Panc1 (cell line): ENCODE results near the gene LDLR. TPM values are rescaled to one million over a fixed set of nuclear protein-coding genes. Genes with fewer than 3 reads are reported as not detected.

Experiments
- ATAC-seq: fragments of 200-7000 bp; cut with Tn5 transposase; 2 replicates; pipeline ENCODE4 v1.9.1; 2020; ENCODE audit warnings: mild to moderate bottlenecking, moderate library complexity
- BruUV-seq: library from RNA; stranded (reverse); fragments of 400-500 nt; replicated peaks from 2 replicates; lab custom pipeline; 2021; lab: Mats Ljungman, UMichigan
- CTCF ChIA-PET: fragments of 300-600 bp; sonication (Branson Sonifier 250); formaldehyde crosslinking; loops from one replicate; lab custom pipeline; 2022; ENCODE audit warnings: antibody characterized with exemption; lab: Charles Lee
- POLR2A ChIA-PET: fragments of 300-600 bp; sonication (Branson Sonifier 250); formaldehyde crosslinking; loops from one replicate; lab custom pipeline; 2022; ENCODE audit warnings: antibody characterized with exemption; lab: Charles Lee
- DNase-seq: peaks from one replicate; pipeline ENCODE4 v3.0.0-alpha.2; 2010; ENCODE audit warnings: low read depth, low spot score
- H3K27ac ChIP-seq: 2 replicates; pipeline ENCODE4 v1.5.1; 2011; ENCODE audit warnings: mild to moderate bottlenecking, low read length, inconsistent platforms
- H3K27me3 ChIP-seq: fragments of 200-500 bp; sonication (Bioruptor generic); 2 replicates; pipeline ENCODE4 v1.6.0; 2014; ENCODE audit warnings: low read length, inconsistent platforms; ENCODE audit not compliant: control insufficient read depth, insufficient read depth
- H3K36me3 ChIP-seq: fragments of 200-500 bp; sonication (Bioruptor generic); 2 replicates; pipeline ENCODE4 v1.5.1; 2014; ENCODE audit warnings: inconsistent platforms, mild to moderate bottlenecking, low read length, moderate library complexity; ENCODE audit not compliant: control insufficient read depth, insufficient read depth
- H3K4me1 ChIP-seq: 2 replicates; pipeline ENCODE4 v1.5.1; 2011; ENCODE audit warnings: inconsistent platforms, mild to moderate bottlenecking, low read length, moderate library complexity; ENCODE audit not compliant: control insufficient read depth, insufficient read depth
- H3K4me3 ChIP-seq, 2 experiments: 2 replicates each; pipeline ENCODE4 v1.5.1; 2011 to 2012; ENCODE audit warnings: low read depth in 2 of 2, low read length in 2 of 2, mild to moderate bottlenecking in 2 of 2, inconsistent platforms in 1 of 2, moderate library complexity in 1 of 2
- H3K9me3 ChIP-seq: fragments of 200-500 bp; sonication (Bioruptor generic); 2 replicates; pipeline ENCODE4 v1.5.1; 2014; ENCODE audit warnings: low read depth, mild to moderate bottlenecking, inconsistent platforms, low read length, moderate library complexity; ENCODE audit not compliant: control insufficient read depth, insufficient read depth
- POLR2AphosphoS5 ChIP-seq: IDR thresholded peaks from 2 replicates; pipeline ENCODE4 v1.6.1; 2012; ENCODE audit warnings: mild to moderate bottlenecking, low read depth, low read length, moderate library complexity
- SIN3A ChIP-seq: IDR thresholded peaks from 2 replicates; pipeline ENCODE4 v1.6.1; 2012; ENCODE audit warnings: low read depth, mild to moderate bottlenecking, low read length, moderate library complexity, borderline replicate concordance; ENCODE audit not compliant: insufficient read depth
- TCF7L2 ChIP-seq: IDR thresholded peaks from 2 replicates; pipeline ENCODE4 v1.6.1; 2011; ENCODE audit warnings: mild to moderate bottlenecking, low read depth, low read length, inconsistent platforms
- in situ Hi-C: cut with HindIII; loops from 2 replicates; pipeline ENCODE4 v1.10.0; 2016; ENCODE audit warnings: low sequenced_read_pairs, low pct_unique_long_range_greater_than_20kb
- intact Hi-C: fragments of 100-400 bp; cut with micrococcal nuclease; formaldehyde crosslinking; loops from one replicate; pipeline ENCODE4 v1.10.0; 2022; ENCODE audit not compliant: unreplicated experiment
- total RNA-seq: library from RNA; stranded (reverse); gene quantifications from one replicate; pipeline ENCODE4 v1.2.1, GENCODE V29; 2021; ENCODE audit not compliant: unreplicated experiment
- TF ChIP-seq, protein P1 (sequence below): fragments of 450-650 bp; IDR thresholded peaks from 2 replicates; pipeline ENCODE4 v1.5.1; 2017; ENCODE audit warnings: mild to moderate bottlenecking
- TF ChIP-seq, protein P2 (sequence below), 2 experiments: IDR thresholded peaks; 2 replicates each; pipeline ENCODE4 v1.6.1; 2011 to 2012; ENCODE audit warnings: low read depth in 2 of 2, control low read depth in 1 of 2, low read length in 1 of 2, mild to moderate bottlenecking in 1 of 2, moderate library complexity in 1 of 2; ENCODE audit not compliant: insufficient read depth in 1 of 2

LDLR gene
- total RNA-seq, 1 experiment from 2014 or later = 203 TPM

DNA sequence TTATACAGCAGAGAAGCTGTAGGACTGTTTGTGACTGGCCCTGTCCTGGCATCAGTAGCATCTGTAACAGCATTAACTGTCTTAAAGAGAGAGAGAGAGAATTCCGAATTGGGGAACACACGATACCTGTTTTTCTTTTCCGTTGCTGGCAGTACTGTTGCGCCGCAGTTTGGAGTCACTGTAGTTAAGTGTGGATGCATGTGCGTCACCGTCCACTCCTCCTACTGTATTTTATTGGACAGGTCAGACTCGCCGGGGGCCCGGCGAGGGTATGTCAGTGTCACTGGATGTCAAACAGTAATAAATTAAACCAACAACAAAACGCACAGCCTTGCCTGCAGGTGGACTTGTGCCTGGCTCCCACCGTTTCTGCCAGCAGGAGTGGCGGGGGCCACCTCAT lies 27.3 kb upstream of the LDLR start:
- H3K36me3 ChIP-seq = no peaks in the 10 kb centered on the region
- ChIA-PET POLR2A (no interaction called here), CTCF (no interaction called here)
- in situ Hi-C loops = no loop called here
- no peaks in the 10 kb centered on the region for H3K9me3 ChIP-seq
- TF ChIP-seq, protein P1, sequence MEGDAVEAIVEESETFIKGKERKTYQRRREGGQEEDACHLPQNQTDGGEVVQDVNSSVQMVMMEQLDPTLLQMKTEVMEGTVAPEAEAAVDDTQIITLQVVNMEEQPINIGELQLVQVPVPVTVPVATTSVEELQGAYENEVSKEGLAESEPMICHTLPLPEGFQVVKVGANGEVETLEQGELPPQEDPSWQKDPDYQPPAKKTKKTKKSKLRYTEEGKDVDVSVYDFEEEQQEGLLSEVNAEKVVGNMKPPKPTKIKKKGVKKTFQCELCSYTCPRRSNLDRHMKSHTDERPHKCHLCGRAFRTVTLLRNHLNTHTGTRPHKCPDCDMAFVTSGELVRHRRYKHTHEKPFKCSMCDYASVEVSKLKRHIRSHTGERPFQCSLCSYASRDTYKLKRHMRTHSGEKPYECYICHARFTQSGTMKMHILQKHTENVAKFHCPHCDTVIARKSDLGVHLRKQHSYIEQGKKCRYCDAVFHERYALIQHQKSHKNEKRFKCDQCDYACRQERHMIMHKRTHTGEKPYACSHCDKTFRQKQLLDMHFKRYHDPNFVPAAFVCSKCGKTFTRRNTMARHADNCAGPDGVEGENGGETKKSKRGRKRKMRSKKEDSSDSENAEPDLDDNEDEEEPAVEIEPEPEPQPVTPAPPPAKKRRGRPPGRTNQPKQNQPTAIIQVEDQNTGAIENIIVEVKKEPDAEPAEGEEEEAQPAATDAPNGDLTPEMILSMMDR = no peak
- TF ChIP-seq POLR2AphosphoS5 = no peak
- TF ChIP-seq, protein P2, sequence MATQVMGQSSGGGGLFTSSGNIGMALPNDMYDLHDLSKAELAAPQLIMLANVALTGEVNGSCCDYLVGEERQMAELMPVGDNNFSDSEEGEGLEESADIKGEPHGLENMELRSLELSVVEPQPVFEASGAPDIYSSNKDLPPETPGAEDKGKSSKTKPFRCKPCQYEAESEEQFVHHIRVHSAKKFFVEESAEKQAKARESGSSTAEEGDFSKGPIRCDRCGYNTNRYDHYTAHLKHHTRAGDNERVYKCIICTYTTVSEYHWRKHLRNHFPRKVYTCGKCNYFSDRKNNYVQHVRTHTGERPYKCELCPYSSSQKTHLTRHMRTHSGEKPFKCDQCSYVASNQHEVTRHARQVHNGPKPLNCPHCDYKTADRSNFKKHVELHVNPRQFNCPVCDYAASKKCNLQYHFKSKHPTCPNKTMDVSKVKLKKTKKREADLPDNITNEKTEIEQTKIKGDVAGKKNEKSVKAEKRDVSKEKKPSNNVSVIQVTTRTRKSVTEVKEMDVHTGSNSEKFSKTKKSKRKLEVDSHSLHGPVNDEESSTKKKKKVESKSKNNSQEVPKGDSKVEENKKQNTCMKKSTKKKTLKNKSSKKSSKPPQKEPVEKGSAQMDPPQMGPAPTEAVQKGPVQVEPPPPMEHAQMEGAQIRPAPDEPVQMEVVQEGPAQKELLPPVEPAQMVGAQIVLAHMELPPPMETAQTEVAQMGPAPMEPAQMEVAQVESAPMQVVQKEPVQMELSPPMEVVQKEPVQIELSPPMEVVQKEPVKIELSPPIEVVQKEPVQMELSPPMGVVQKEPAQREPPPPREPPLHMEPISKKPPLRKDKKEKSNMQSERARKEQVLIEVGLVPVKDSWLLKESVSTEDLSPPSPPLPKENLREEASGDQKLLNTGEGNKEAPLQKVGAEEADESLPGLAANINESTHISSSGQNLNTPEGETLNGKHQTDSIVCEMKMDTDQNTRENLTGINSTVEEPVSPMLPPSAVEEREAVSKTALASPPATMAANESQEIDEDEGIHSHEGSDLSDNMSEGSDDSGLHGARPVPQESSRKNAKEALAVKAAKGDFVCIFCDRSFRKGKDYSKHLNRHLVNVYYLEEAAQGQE (IDR thresholded peaks at IDR 0.05; ENCODE audit: insufficient read depth in 1 of 2, low read depth in 2 of 2, low read length in 1 of 2) = no peak
- no peak for TF ChIP-seq SIN3A
- TF ChIP-seq TCF7L2 = no peak
- no peaks in the 10 kb centered on the region for H3K27me3 ChIP-seq
- H3K4me1 ChIP-seq = no peaks in the 10 kb centered on the region
- no peak overlapping the region for H3K27ac ChIP-seq
- BruUV-seq = no TSS peak
- H3K4me3 ChIP-seq = no peak overlapping the region
- no peak for ATAC-seq
- DNase-seq = no peak
- intact Hi-C loops = no loop called here

DNA sequence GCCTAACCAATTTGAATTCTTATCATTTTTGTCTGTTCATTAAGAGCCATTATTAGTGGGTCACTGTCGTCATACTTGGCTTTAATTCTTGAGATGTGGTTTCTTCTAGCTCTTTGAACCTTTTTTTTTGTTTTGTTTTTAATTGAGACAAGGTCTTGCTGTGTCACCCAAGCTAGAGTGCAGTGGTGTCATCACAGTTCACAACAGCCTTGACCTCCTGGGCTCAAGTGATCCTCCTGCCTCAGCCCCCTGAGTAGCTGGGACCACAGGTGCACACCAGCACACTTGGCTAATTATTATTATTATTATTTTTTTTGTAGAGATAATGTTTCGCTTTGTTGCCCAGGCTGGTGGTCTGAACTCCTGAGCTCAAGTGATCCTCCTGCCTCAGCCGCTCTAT lies 25.8 kb upstream of the LDLR start:
- ChIA-PET CTCF (no interaction called here), POLR2A (interaction anchor here (0.6 kb wide), 1 partner anchor 12 kb away, joined by 5 read pairs; no protein-coding TSS in a partner anchor)
- intact Hi-C loops (no loop called here), in situ Hi-C loops (no loop called here)
- Histone ChIP-seq H3K9me3 (no peaks in the 10 kb centered on the region), H3K4me3 (no peak overlapping the region), H3K27me3 (no peaks in the 10 kb centered on the region), H3K4me1 (no peaks in the 10 kb centered on the region), H3K36me3 (no peaks in the 10 kb centered on the region), H3K27ac (no peak overlapping the region)
- TF ChIP-seq, protein P2 (IDR thresholded peaks at IDR 0.05; ENCODE audit: insufficient read depth in 1 of 2, low read depth in 2 of 2, low read length in 1 of 2) = no peak
- no peak for TF ChIP-seq POLR2AphosphoS5
- TF ChIP-seq, protein P1 = no peak
- no peak for TF ChIP-seq TCF7L2
- TF ChIP-seq SIN3A = no peak
- no TSS peak for BruUV-seq
- no peak for ATAC-seq
- no peak for DNase-seq
